Testis (tissue), 2 donors: ENCODE results near the gene C6orf47.

Experiments used
- POLR2A ChIP-seq: fragments of 450-650 bp; IDR thresholded peaks from one replicate; pipeline ENCODE4 v1.6.1; 2017; ENCODE audit warnings: antibody characterized with exemption, mild to moderate bottlenecking, moderate library complexity
- TF ChIP-seq, protein P1 (sequence below), 3 experiments: fragments of 450-650 bp in 2 of 3; fragments of 200-600 bp in 1 of 3; sonication (generic) in 1 of 3; IDR thresholded peaks; one replicate each; pipeline ENCODE4 v1.5.1; 2016 to 2019; ENCODE audit warnings: antibody characterized with exemption in 3 of 3, mild to moderate bottlenecking in 2 of 3, moderate library complexity in 1 of 3

DNA sequence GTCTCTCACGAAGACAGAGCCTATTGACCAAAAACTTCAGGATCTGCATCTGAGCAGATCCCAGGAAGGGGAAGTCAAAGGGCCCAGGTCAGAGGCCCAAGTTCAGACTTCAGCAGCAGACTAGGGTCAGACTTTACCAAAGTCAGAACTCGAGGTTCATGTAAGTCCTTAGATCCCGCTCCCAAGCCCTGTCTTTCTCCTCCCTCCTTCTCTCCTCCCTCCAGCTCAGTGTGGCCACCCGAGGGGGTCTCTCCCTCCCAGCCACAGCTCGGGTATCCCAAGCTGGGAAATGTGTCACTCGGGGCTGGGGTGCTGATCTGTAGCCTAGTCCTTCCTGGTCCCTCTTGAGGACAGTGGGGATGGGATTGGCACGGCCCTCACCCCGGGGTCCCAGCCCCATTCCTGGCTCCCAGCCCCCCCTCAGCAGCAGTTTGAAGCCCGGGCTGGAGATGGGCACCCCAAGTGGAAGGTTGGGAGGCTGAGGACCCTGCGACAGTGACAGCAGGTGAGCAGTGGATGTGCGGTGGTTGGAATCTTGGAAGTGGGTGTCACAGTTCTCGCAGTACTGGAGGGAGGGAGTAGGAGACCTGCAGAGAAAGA lies 1.6 kb upstream of the C6orf47 start:
- TF ChIP-seq, protein P1, sequence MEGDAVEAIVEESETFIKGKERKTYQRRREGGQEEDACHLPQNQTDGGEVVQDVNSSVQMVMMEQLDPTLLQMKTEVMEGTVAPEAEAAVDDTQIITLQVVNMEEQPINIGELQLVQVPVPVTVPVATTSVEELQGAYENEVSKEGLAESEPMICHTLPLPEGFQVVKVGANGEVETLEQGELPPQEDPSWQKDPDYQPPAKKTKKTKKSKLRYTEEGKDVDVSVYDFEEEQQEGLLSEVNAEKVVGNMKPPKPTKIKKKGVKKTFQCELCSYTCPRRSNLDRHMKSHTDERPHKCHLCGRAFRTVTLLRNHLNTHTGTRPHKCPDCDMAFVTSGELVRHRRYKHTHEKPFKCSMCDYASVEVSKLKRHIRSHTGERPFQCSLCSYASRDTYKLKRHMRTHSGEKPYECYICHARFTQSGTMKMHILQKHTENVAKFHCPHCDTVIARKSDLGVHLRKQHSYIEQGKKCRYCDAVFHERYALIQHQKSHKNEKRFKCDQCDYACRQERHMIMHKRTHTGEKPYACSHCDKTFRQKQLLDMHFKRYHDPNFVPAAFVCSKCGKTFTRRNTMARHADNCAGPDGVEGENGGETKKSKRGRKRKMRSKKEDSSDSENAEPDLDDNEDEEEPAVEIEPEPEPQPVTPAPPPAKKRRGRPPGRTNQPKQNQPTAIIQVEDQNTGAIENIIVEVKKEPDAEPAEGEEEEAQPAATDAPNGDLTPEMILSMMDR (IDR thresholded peaks at IDR 0.05) = no peak
- no peak for TF ChIP-seq POLR2A
